ENCODE measurements around the gene STK33.
A peak's percentile ranks its signal among the peaks of the same experiment; 100 is the strongest.

The STK33 gene

DNA sequence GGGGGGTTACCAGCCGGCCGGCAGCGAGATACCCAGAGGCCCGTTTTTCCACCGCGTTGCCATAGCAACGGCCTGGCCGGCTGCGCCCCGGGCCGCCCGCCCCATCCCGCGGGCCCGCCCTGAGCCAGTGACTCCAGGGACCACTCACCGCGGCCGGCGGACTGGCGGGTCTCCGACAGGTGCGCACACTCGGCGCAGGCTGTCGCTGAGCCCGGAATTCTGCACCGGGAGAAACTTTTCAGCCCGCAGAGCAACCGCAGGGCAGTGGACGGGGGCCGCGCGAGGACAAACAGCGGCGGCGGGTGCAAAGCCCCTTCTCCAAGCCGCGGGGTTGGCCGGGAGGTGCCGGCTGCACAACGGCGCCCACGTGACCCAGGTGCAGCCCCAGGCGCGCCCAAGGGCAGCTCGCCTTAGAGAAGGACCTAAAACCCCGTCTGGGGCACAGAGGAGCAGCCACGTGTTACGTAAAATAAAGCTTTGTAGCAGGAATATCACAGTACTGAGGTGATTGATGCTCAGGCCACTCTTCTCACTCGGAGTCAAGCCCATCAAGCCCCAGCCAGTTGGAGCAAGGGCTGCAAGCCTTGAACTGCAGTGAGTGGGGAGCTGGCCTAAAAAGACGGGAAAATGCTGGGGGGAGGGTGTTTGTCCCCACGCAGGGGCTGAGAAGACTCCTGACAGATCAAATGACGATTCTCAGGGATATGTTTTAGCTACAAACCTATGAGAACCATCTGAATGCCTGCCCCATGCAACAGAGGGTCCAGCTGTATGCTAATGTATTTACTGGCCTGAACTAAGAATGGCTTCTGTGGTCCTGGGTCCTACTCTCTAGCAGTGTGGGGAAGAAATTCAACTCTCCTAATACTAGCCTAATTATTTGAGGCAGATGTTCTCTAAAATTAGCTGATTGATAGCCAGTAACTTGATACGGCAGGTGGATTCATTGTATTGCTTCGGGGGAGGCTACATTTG, at the start of gene STK33:
TSS of gene STK33 (minus strand) at position 294 of the 975 bp plus-strand sequence. CDS start 119,323 bp downstream, outside the sequence.
- ATAC-seq (peak; percentile 89), DNase-seq (ENCODE audit: low spot score in 2 of 2) (peak in 1 of 2 donors; percentile 59)
- H3K4me3 Mint-ChIP-seq = peak within 1 kb of the TSS; percentile 50
- no peaks in the 10 kb centered on the region for H3K36me3 Mint-ChIP-seq
- no peaks in the 10 kb centered on the region for H3K9me3 Mint-ChIP-seq
- H3K27ac Mint-ChIP-seq = no peak within 1 kb of the TSS
- no peaks in the 10 kb centered on the region for H3K4me1 Mint-ChIP-seq

DNA sequence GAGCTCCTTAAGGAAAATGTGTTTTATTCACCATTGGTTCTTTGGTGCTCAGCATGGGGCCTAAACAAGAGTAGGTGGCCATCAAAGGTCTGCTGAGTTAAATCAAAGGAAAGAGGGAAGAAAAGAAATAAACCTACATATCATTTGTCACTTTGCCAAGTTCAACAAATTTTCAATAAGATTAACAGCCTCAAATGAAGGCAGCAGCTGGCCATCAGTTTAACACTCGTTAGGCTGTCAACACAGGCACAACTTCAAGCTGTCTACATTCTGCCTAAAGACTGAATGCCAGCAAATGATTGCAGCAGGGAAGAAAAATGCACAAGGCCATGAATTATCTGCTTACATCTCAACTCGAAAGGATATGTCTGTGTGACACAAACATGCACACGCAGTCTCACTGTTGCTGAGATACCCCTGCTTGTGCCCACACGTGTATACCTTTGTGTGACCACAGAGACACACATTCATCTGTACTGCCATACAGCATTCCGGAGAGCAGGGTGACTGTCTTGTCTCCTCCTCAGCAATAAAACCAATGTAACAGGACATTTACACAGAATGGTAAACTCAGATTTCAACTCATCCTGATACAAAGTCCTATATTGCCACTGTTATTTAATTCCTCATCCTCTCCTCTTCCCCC, 48.3 kb upstream of the STK33 start:
- ATAC-seq (no peak), DNase-seq (ENCODE audit: low spot score in 2 of 2) (no peak)
- Mint-ChIP-seq H3K36me3 (peaks cover 13% of the 10 kb centered on the region), H3K4me3 (no peak overlapping the region), H3K27ac (no peak overlapping the region), H3K4me1 (peaks cover 8% of the 10 kb centered on the region), H3K9me3 (no peaks in the 10 kb centered on the region)

DNA sequence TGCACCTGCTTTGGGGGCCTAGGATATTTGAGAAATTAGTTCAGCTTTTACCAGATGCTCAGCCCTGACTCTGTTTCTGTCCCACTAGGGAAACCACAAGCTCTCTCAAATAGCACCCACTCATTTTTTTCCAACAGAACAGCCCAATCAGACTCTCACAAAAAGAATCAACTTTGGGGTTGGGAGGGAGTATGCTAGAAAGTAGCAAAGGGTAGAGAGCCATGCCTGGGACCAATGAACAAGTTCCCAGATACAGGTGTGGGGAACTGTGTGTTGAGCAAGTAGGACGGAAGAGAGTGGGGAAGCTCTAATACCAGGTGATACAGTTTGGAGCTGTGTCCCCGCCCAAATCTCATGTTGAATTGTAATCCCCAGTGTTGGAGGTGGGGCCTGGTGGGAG, 47.3 kb upstream of the STK33 start:
- H3K27ac Mint-ChIP-seq = no peak overlapping the region
- H3K9me3 Mint-ChIP-seq = peaks cover 5% of the 10 kb centered on the region
- ATAC-seq (no peak), DNase-seq (ENCODE audit: low spot score in 2 of 2) (no peak)
- peaks cover 13% of the 10 kb centered on the region for H3K36me3 Mint-ChIP-seq
- H3K4me3 Mint-ChIP-seq = no peak overlapping the region
- peaks cover 8% of the 10 kb centered on the region for H3K4me1 Mint-ChIP-seq

DNA sequence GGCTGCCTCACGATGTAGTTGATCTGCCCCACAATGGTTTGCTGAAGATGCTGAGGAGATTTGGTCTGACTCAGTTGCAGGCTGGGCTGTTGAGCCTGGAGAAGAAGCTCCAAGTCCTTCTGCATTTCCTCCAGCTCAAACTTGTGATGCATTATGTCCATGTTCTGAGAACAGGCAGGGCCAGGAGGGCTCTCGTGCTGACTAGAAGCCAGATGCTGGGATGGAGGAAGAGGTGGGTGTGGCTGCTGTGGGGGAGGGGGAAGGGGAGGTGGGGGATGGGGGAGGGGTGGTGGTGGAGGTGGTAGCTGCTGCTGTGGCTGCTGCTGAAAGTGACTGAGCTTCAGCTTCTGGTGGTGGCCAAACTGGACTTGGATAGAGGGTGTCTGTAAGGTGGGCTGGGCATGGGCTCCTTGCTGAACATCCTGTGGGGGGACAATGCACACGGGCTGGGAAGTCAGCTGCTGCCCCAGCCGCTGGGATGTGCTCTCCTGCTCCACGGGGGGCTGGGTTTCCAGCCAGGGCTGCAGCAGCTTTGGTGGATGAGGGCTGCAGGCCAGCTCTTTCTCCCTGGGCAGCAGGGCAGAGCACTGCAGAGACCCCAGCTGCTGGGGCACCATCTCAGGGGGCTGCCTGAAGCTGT, 46.4 kb upstream of the STK33 start:
- ATAC-seq = no peak
- no peak overlapping the region for H3K4me3 Mint-ChIP-seq
- peaks cover 8% of the 10 kb centered on the region for H3K4me1 Mint-ChIP-seq
- peaks cover 13% of the 10 kb centered on the region for H3K36me3 Mint-ChIP-seq
- H3K9me3 Mint-ChIP-seq = peaks cover 5% of the 10 kb centered on the region
- DNase-seq (ENCODE audit: low spot score in 2 of 2) = no peak
- H3K27ac Mint-ChIP-seq = no peak overlapping the region

DNA sequence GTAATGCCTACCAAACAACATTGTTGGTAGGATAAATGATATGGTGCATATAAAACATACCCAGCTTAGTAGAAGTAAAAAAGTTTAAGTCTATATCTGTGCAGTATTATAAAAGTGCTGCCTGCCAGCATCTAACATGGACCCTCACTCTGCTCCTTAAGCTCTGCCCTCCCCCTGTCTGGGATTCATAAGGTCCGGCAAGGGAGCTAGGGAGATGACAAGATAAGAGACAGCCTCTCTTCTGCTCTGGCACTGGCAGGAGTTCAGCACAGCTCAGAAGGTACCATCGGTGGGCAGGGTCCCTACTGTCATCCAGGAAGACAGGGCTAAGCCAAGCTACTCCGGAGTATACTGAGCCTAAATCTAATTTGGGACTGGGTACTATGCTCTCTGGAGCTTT, 45.6 kb upstream of the STK33 start:
- Mint-ChIP-seq H3K4me1 (peaks cover 8% of the 10 kb centered on the region), H3K9me3 (peaks cover 5% of the 10 kb centered on the region), H3K4me3 (no peak overlapping the region), H3K36me3 (peaks cover 13% of the 10 kb centered on the region), H3K27ac (no peak overlapping the region)
- ATAC-seq (no peak), DNase-seq (ENCODE audit: low spot score in 2 of 2) (no peak)

DNA sequence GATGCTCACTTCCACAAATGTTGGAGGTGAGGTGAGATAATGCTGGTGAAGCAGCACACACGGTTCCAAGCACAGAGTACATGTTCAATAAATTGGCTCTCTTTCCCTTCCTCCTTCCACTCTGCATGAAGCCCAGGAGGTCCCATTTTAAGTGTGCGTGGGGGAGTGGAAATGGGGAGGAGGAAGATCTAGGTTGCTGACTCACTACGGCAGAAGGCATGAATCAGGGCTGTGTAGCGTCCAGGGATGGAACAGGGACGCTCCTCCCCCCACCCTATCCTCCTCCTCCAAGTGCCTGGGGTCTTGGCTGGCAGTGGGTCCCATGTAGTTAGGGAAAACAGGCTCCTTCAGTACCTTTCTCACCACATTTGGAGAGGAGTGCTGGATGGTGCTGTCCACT, 44.3 kb upstream of the STK33 start:
- peaks cover 13% of the 10 kb centered on the region for H3K36me3 Mint-ChIP-seq
- peaks cover 5% of the 10 kb centered on the region for H3K9me3 Mint-ChIP-seq
- H3K4me1 Mint-ChIP-seq = peaks cover 8% of the 10 kb centered on the region
- H3K27ac Mint-ChIP-seq = no peak overlapping the region
- ATAC-seq (no peak), DNase-seq (ENCODE audit: low spot score in 2 of 2) (no peak)
- H3K4me3 Mint-ChIP-seq = no peak overlapping the region

GRCh38 chr11:8636127-8636526, 42.1 kb upstream of the STK33 start:
- DNase-seq (ENCODE audit: low spot score in 2 of 2) (no peak), ATAC-seq (no peak)
- Mint-ChIP-seq H3K4me3 (no peak overlapping the region), H3K27ac (no peak overlapping the region), H3K4me1 (no peaks in the 10 kb centered on the region), H3K36me3 (peaks cover 5% of the 10 kb centered on the region), H3K9me3 (peaks cover 5% of the 10 kb centered on the region)

- H3K36me3 Mint-ChIP-seq = peaks cover 10% of the 10 kb centered on the region
- H3K9me3 Mint-ChIP-seq = peaks cover 5% of the 10 kb centered on the region
- DNase-seq (ENCODE audit: low spot score in 2 of 2) = no peak
- H3K4me1 Mint-ChIP-seq = no peaks in the 10 kb centered on the region
- no peak for ATAC-seq
- H3K4me3 Mint-ChIP-seq = no peak overlapping the region
- no peak overlapping the region for H3K27ac Mint-ChIP-seq
Observed at GRCh38 chr11:8634498-8634897, 40.5 kb upstream of the STK33 start.

DNA sequence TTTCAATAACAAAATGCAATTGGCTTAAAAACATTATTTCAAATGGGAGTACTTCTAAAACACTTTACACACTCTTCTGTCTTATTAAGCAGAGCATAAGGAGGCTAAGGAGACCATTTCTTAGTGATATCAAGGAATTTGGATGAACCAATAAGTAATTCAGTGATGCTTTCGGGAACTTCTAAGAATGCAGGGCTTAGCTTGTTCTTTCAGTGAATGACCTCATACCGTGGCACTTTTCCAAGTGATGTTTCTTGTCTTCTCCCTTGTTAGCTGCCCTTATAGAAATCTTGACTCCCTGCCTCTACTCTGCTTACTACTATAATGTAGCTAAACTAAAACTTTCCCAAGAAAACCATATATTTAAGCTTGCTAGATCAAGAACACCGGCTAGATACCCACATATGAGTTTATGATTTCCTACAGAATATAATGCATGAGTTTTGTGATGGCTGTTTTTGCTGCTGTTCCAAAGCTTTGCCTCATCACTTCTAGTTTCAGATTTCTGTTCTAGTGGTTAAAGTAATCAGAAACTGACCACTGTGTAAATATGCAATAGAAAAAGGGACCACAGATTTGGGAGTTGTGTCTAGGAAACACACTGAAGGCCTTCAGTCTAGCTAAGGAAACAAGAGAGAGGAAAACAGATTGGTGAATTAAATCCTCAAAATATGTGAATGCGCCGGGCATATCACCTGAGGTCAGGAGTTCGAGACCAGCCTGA, 37.5 kb upstream of the STK33 start:
- peaks cover 6% of the 10 kb centered on the region for H3K36me3 Mint-ChIP-seq
- H3K9me3 Mint-ChIP-seq = peaks cover under 1% of the 10 kb centered on the region
- no peak overlapping the region for H3K27ac Mint-ChIP-seq
- ATAC-seq = no peak
- H3K4me1 Mint-ChIP-seq = no peaks in the 10 kb centered on the region
- no peak for DNase-seq (ENCODE audit: low spot score in 2 of 2)
- H3K4me3 Mint-ChIP-seq = no peak overlapping the region

DNA sequence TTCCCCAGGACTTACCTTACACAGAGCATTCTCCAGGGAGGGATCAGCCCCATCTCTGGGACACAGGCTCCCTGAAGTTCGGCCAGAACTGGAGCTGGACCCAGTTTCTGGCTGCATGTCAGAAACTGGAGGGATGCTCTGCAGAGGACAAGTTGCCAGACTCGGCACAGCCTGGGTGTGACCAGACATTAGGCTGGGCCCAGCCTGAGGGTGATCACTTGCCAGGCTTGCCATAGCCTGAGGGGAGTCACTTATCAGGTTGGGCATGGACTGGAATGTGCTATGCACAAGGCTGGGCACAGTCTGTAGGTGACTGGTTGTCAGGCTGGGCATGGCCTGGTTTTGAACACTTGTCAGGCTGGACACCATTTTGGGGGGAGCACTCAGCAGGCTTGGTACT, 30.7 kb upstream of the STK33 start:
- DNase-seq (ENCODE audit: low spot score in 2 of 2) = no peak
- no peak overlapping the region for H3K27ac Mint-ChIP-seq
- H3K4me3 Mint-ChIP-seq = no peak overlapping the region
- H3K4me1 Mint-ChIP-seq = no peaks in the 10 kb centered on the region
- peaks cover 17% of the 10 kb centered on the region for H3K36me3 Mint-ChIP-seq
- ATAC-seq = peak; percentile 33
- no peaks in the 10 kb centered on the region for H3K9me3 Mint-ChIP-seq

DNA sequence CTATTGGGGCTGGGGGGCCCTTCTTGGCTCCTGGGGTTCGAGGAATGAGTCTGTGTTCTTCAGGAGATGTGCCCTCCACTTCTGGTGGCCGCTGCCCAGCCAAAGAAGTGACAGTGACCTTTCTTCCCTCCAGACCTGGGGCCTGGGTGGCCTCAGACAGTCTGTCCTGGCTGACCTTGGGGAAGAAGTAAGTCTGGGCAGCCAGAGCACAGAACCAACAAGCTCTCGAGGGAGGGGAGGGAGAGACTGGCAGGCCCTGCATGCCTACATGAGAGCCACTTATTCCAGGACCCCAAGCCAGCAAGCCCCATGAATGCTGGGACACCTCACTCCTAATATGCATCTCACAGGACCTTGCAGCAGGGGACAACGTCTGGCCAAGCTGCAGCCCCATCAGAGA, 27.1 kb upstream of the STK33 start:
- ATAC-seq (no peak), DNase-seq (ENCODE audit: low spot score in 2 of 2) (no peak)
- no peak overlapping the region for H3K27ac Mint-ChIP-seq
- H3K36me3 Mint-ChIP-seq = peaks cover 23% of the 10 kb centered on the region
- H3K4me3 Mint-ChIP-seq = no peak overlapping the region
- no peaks in the 10 kb centered on the region for H3K9me3 Mint-ChIP-seq
- H3K4me1 Mint-ChIP-seq = no peaks in the 10 kb centered on the region

DNA sequence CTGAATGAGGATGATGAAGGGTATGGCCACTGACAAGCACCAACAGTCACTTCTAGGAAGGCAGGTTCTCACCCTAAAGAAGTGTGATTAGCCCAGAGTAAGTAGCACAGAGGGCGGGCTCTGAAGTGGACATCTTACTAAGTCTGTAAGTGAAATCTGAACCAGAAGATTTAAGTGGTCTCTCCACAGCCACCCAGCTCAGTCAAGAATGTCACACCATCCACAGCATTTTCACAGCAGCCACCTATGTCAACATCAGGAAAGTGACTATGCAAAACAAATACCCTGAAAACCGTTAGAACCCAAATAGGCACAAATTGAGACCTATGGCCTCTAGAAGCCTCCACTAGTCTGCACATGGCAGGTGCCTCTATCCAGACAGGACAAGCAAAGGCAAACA, 23.0 kb upstream of the STK33 start:
- no peaks in the 10 kb centered on the region for H3K9me3 Mint-ChIP-seq
- peaks cover 11% of the 10 kb centered on the region for H3K36me3 Mint-ChIP-seq
- no peak for ATAC-seq
- DNase-seq (ENCODE audit: low spot score in 2 of 2) = no peak
- no peak overlapping the region for H3K27ac Mint-ChIP-seq
- H3K4me1 Mint-ChIP-seq = no peaks in the 10 kb centered on the region
- no peak overlapping the region for H3K4me3 Mint-ChIP-seq

GRCh38 chr11:8615291-8616032, 21.4 kb upstream of the STK33 start:
- Mint-ChIP-seq H3K36me3 (peaks cover 11% of the 10 kb centered on the region), H3K4me1 (no peaks in the 10 kb centered on the region), H3K27ac (no peak overlapping the region), H3K9me3 (no peaks in the 10 kb centered on the region), H3K4me3 (no peak overlapping the region)
- DNase-seq (ENCODE audit: low spot score in 2 of 2) (no peak), ATAC-seq (no peak)

GRCh38 chr11:8614497-8614896, 20.5 kb upstream of the STK33 start:
- no peaks in the 10 kb centered on the region for H3K9me3 Mint-ChIP-seq
- no peaks in the 10 kb centered on the region for H3K4me1 Mint-ChIP-seq
- H3K4me3 Mint-ChIP-seq = no peak overlapping the region
- no peak overlapping the region for H3K27ac Mint-ChIP-seq
- H3K36me3 Mint-ChIP-seq = peaks cover 11% of the 10 kb centered on the region
- DNase-seq (ENCODE audit: low spot score in 2 of 2) (no peak), ATAC-seq (no peak)
